Measurements from ENCODE around the gene USP28.

Gene USP28

DNA sequence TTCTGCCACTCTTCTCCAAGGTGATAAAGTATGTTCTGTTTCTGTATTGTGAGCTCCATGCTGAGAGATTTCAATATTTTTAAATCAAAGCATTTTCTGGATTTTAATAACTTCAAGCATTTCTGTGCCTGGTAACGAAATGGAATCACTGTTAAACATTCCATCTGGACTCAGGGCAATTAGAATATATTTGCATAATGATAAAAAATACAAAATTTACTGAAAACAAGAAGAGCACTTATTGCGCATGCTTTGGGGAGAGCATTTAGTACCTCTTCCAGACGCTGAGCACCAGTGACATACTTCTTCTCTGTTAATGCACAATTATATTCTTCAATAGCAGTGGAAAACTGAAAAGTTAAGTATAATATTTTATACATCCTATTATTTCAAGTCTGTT lies 115.1 kb downstream of the USP28 start:
- H3K36me3 ChIP-seq (ENCODE audit: control insufficient read depth, insufficient read depth, low read length), result peaks cover 18% of the 10 kb centered on the region

DNA sequence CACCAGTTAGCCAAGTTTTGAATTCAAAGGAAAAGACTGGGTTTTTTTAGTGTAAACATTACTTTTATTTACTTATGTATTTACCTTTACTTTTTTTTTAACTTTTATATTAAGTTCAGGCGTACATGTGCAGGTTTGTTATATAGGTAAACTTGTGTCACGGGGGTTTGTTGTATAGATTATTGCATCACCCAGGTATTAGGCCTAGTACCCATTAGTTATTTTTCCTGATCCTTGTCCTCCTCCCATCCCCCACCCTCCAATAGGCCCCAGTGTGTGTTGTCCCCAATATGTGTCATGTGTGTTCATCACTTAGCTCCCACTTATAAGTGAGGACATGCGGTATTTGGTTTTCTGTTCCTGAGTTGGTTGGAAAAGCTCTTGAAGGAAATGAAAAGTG lies 122.4 kb downstream of the USP28 start:
- Histone ChIP-seq H3K4me1 (ENCODE audit: control insufficient read depth, insufficient read depth, low read length, poor library complexity, severe bottlenecking) (no peaks in the 10 kb centered on the region), H3K27me3 (replicated peaks; ENCODE audit: control insufficient read depth, insufficient read depth, low read length, poor library complexity, severe bottlenecking) (no peaks in the 10 kb centered on the region), H3K9me3 (ENCODE audit: control insufficient read depth, low read length) (no peaks in the 10 kb centered on the region), H3K27ac (ENCODE audit: insufficient read depth, low read length, poor library complexity, severe bottlenecking) (no peak overlapping the region), H3K36me3 (ENCODE audit: control insufficient read depth, insufficient read depth, low read length) (peaks cover 3% of the 10 kb centered on the region), H3K4me3 (ENCODE audit: insufficient read depth, low read depth, low read length, poor library complexity, severe bottlenecking) (no peak overlapping the region)
- no peak for DNase-seq

More for the DNA sequence above, 115.1 kb downstream of the USP28 start:
- DNase-seq, result no peak
- no peaks in the 10 kb centered on the region for H3K4me1 ChIP-seq (ENCODE audit: control insufficient read depth, insufficient read depth, low read length, poor library complexity, severe bottlenecking)
- no peaks in the 10 kb centered on the region for H3K27me3 ChIP-seq (replicated peaks; ENCODE audit: control insufficient read depth, insufficient read depth, low read length, poor library complexity, severe bottlenecking)
- H3K27ac ChIP-seq (ENCODE audit: insufficient read depth, low read length, poor library complexity, severe bottlenecking), result no peak overlapping the region
- no peak overlapping the region for H3K4me3 ChIP-seq (ENCODE audit: insufficient read depth, low read depth, low read length, poor library complexity, severe bottlenecking)
- H3K9me3 ChIP-seq (ENCODE audit: control insufficient read depth, low read length), result no peaks in the 10 kb centered on the region
